ENCODE results near the gene DAB2. TPM values are rescaled to one million over a fixed set of nuclear protein-coding genes. Genes with fewer than 3 reads are reported as not detected.

The DAB2 gene
- polyA plus RNA-seq, 1 experiment = 206 TPM

DNA sequence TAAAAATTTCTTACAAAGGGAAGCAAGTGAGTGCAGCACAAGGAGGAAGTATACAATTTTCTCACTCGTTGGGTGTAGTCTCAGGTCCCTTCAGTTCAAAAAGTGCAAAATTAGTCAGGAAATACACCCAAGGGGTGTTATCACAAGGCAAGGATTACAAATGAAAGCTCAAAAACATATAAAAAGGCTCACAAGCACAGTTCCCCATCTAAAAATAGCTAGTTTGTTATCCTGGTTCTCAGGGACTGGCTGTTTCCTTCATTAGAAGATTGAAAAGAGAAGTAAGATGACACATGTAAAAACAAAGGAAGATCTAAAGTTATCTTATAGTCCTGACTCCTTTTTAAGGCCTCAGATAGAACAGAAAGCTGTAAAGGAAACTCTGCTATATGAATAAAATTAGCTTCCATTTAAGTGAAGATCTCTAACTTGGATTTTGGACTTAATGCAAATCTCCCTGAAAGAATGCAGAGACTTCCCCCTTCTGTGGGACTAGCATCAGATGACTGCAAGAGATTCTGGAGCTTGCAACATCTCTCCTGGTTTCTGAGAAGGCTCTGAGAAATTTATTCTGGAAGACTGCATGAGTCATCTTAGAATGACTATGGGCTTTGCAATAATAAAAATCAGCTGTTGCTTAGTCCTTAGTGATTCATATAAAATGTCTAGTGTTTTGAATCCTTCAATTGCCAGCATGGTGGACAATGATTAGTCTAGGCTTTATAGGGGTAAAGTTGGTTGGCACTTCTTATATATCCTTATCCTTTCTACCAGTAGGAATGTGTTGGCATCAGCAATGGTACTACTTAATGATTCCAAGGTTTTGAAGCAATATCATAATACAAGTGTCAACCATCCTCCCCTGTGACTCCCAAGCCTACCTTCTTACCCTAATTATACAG is 25.4 kb downstream of the DAB2 start:
- POLR2A ChIA-PET = interaction anchor here (0.6 to 1.9 kb wide), 9 partner anchors 9 to 251 kb away, joined by 3 to 26 read pairs (median 6); partner anchors contain the start of gene DAB2

DNA sequence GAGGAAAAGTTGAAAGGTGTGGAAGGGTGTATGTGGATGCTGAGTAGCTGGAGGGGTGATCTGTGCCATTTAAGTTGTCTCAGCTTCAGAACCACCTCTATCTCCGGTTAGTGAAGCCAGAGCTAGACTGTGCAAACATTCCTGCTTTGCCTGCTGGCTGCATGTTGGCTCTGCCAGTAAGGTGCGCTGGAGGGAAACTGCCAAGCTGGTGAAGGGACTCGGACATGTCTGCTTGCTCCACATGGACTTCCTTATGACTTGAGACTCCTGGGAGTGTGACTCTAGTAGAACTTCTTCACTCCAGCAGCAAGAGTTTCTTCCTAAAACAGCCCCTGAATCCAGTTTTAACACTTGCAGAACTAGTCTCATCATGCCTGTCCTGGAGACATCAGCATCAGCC is 27.9 kb downstream of the DAB2 start:
- Histone ChIP-seq H3K27me3 (ENCODE audit: control insufficient read depth, insufficient read depth, low read length) (no peaks in the 10 kb centered on the region), H3K4me3 (ENCODE audit: low read depth, low read length) (no peak overlapping the region), H3K9me3 (ENCODE audit: control insufficient read depth, insufficient read depth, low read length) (no peaks in the 10 kb centered on the region), H3K27ac (ENCODE audit: low read depth, low read length) (peak overlapping the region; percentile 23)
- DNase-seq (ENCODE audit: low read depth, low spot score) = no peak
- ChIA-PET POLR2A (interaction anchor here (3.9 kb wide), 1 partner anchor 28 kb away, joined by 37 read pairs; the partner anchor contains the start of gene DAB2), CTCF (interaction anchor here (0.5 to 7.5 kb wide), 3 partner anchors 20 to 151 kb away, joined by 4 to 44 read pairs (median 37); no protein-coding TSS in a partner anchor)
- TF ChIP-seq, protein P1, sequence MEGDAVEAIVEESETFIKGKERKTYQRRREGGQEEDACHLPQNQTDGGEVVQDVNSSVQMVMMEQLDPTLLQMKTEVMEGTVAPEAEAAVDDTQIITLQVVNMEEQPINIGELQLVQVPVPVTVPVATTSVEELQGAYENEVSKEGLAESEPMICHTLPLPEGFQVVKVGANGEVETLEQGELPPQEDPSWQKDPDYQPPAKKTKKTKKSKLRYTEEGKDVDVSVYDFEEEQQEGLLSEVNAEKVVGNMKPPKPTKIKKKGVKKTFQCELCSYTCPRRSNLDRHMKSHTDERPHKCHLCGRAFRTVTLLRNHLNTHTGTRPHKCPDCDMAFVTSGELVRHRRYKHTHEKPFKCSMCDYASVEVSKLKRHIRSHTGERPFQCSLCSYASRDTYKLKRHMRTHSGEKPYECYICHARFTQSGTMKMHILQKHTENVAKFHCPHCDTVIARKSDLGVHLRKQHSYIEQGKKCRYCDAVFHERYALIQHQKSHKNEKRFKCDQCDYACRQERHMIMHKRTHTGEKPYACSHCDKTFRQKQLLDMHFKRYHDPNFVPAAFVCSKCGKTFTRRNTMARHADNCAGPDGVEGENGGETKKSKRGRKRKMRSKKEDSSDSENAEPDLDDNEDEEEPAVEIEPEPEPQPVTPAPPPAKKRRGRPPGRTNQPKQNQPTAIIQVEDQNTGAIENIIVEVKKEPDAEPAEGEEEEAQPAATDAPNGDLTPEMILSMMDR (IDR thresholded peaks at IDR 0.05; ENCODE audit: low read depth, low read length) = no peak

More for the DNA sequence above, 25.4 kb downstream of the DAB2 start:
- CTCF ChIA-PET = interaction anchor here (0.5 to 7.5 kb wide), 8 partner anchors 16 to 792 kb away, joined by 3 to 44 read pairs (median 4); partner anchors contain the start of gene DAB2
- no peak overlapping the region for H3K4me3 ChIP-seq (ENCODE audit: low read depth, low read length)
- TF ChIP-seq, protein P1 (IDR thresholded peaks at IDR 0.05; ENCODE audit: low read depth, low read length) = no peak
- no peaks in the 10 kb centered on the region for H3K27me3 ChIP-seq (ENCODE audit: control insufficient read depth, insufficient read depth, low read length)
- peak; percentile 93 for DNase-seq (ENCODE audit: low read depth, low spot score)
- peak overlapping the region; percentile 92 for H3K27ac ChIP-seq (ENCODE audit: low read depth, low read length)
- H3K9me3 ChIP-seq (ENCODE audit: control insufficient read depth, insufficient read depth, low read length) = no peaks in the 10 kb centered on the region

DNA sequence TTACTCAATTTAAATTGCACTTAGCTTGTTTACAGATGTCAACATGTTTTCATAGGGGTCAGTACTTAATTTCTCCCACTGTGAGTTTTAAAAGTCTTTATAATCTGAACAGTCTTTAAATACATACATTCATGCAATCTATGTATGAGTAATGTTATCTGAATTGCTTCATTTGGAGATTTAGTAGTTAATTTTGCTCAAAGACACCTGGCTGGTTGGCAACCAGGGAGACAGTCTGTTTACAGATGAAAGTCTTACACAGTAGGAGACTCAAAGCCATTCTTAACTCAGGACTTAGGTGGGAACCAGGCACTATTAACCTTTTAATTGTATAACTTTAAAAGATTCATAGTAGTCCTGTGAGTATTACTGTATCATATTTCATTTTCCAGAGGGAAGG is 29.3 kb downstream of the DAB2 start:
- ChIA-PET POLR2A (interaction anchor here (0.6 to 3.9 kb wide), 3 partner anchors 16 to 758 kb away, joined by 3 to 37 read pairs (median 3); partner anchors contain the start of gene DAB2), CTCF (interaction anchor here (2.0 to 7.5 kb wide), 4 partner anchors 19 to 175 kb away, joined by 4 to 44 read pairs (median 22); partner anchors contain the start of gene DAB2)
- Histone ChIP-seq H3K9me3 (ENCODE audit: control insufficient read depth, insufficient read depth, low read length) (no peaks in the 10 kb centered on the region), H3K4me3 (ENCODE audit: low read depth, low read length) (no peak overlapping the region), H3K27ac (ENCODE audit: low read depth, low read length) (peak overlapping the region; percentile 78), H3K27me3 (ENCODE audit: control insufficient read depth, insufficient read depth, low read length) (no peaks in the 10 kb centered on the region)
- TF ChIP-seq, protein P1 (IDR thresholded peaks at IDR 0.05; ENCODE audit: low read depth, low read length) = no peak
- DNase-seq (ENCODE audit: low read depth, low spot score) = no peak

GRCh38 chr5:39394946-39395345 is 29.8 kb downstream of the DAB2 start:
- CTCF ChIA-PET = interaction anchor here (2.0 to 7.5 kb wide), 4 partner anchors 18 to 176 kb away, joined by 4 to 44 read pairs (median 22); partner anchors contain the start of gene DAB2
- POLR2A ChIA-PET = interaction anchor here (0.9 to 3.9 kb wide), 2 partner anchors 16 to 30 kb away, joined by 3 to 37 read pairs; partner anchors contain the start of gene DAB2
- Histone ChIP-seq H3K27me3 (ENCODE audit: control insufficient read depth, insufficient read depth, low read length) (no peaks in the 10 kb centered on the region), H3K9me3 (ENCODE audit: control insufficient read depth, insufficient read depth, low read length) (no peaks in the 10 kb centered on the region), H3K27ac (ENCODE audit: low read depth, low read length) (peak overlapping the region; percentile 78), H3K4me3 (ENCODE audit: low read depth, low read length) (no peak overlapping the region)
- TF ChIP-seq, protein P1 (IDR thresholded peaks at IDR 0.05; ENCODE audit: low read depth, low read length) = no peak
- no peak for DNase-seq (ENCODE audit: low read depth, low spot score)

All from AG04450 (cell line).